Dendritic cell treated with granulocyte-macrophage colony-stimulating factor and Interleukin-4, amounts not matched to agents 40 ng/mL and 50 ng/mL, for 4 days (primary cell): ENCODE measurements around the gene NUBPL.

Source experiments
- H3K27ac Mint-ChIP-seq: one replicate; pipeline ENCODE4 v1.8.0; 2022; ENCODE audit warnings: mild to moderate bottlenecking, mixed read lengths
- H3K27me3 Mint-ChIP-seq: one replicate; pipeline ENCODE4 v1.8.0; 2022; ENCODE audit warnings: mild to moderate bottlenecking, mixed read lengths
- H3K36me3 Mint-ChIP-seq: one replicate; pipeline ENCODE4 v1.8.0; 2022; ENCODE audit warnings: low read depth, mixed read lengths
- H3K4me1 Mint-ChIP-seq: one replicate; pipeline ENCODE4 v1.8.0; 2022; ENCODE audit warnings: low read depth, mixed read lengths
- H3K4me3 Mint-ChIP-seq: one replicate; pipeline ENCODE4 v1.8.0; 2022; ENCODE audit warnings: mild to moderate bottlenecking, moderate library complexity, mixed read lengths
- H3K9me3 Mint-ChIP-seq: one replicate; pipeline ENCODE4 v1.8.0; 2022; ENCODE audit warnings: mixed read lengths
- intact Hi-C: fragments of 100-400 bp; cut with micrococcal nuclease; formaldehyde crosslinking; loops from one replicate; pipeline ENCODE4 v1.15.0; 2022

NUBPL gene, protein sequence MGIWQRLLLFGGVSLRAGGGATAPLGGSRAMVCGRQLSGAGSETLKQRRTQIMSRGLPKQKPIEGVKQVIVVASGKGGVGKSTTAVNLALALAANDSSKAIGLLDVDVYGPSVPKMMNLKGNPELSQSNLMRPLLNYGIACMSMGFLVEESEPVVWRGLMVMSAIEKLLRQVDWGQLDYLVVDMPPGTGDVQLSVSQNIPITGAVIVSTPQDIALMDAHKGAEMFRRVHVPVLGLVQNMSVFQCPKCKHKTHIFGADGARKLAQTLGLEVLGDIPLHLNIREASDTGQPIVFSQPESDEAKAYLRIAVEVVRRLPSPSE

DNA sequence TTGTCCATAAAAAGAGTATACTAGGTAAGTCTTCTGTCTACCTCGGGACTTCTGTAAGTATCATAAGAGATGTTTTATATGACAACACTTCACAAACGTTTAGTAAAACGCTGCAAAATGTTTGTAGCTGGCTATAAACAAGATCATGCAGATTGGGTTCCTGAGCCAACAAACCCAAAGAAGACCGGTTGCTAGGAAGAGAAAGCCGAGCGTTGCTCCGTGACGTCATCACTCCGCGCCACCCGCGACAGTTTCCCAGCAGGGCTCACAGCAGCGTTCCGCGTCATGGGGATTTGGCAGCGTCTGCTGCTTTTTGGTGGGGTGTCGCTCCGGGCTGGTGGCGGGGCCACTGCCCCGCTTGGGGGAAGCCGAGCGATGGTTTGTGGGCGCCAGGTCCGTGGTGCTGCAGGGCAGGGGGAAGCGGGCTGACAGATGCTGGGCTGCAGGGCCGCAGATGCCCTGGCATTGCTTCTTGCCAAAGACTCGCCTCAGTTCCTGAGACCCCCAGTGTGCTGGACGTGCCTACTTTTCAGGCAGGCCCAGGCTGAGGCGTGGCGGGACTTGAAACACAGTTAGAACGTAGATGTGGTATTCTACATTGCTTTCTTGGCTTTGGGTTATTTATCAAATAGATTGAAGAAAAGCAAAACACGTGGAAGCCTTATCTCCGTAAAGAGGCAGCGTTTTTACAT is at the start of gene NUBPL:
Gene NUBPL (plus strand): TSS at position 250 of the 692 bp plus-strand sequence. CDS start 36 bp downstream, at position 286.
- Mint-ChIP-seq H3K4me1 (peaks cover 17% of the 10 kb centered on the region), H3K4me3 (peak within 1 kb of the TSS; percentile 97), H3K27ac (peak within 1 kb of the TSS; percentile 94), H3K27me3 (peaks cover 6% of the 10 kb centered on the region), H3K9me3 (no peaks in the 10 kb centered on the region), H3K36me3 (peaks cover 7% of the 10 kb centered on the region)
- intact Hi-C loops: loop anchor here (5.0 kb wide), 2 partner anchors 74 to 516 kb away; partner anchors contain the start of genes ARHGAP5 and GPR33

DNA sequence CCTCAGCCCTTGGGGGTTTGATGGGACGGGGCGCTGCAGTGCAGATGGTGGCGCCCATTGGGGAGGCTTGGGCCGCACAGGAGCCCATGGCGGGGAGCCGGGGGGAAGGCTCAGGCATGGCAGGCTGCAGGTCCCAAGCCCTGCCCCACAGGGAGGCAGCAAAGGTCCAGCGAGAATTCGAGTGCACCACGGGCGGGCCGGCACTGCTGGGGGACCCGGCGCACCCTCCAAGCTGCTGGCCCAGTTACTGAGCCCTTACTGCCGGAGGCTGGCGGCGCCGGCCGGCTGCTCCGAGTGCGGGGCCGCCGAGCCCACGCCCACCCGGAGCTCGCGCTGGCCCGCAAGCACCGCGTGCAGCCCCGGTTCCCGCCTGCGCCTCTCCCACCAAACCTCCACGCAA is 34.1 kb upstream of the NUBPL start:
- no peaks in the 10 kb centered on the region for H3K36me3 Mint-ChIP-seq
- no peak overlapping the region for H3K27ac Mint-ChIP-seq
- intact Hi-C loops: no loop called here
- H3K27me3 Mint-ChIP-seq: no peaks in the 10 kb centered on the region
- no peaks in the 10 kb centered on the region for H3K9me3 Mint-ChIP-seq
- no peaks in the 10 kb centered on the region for H3K4me1 Mint-ChIP-seq
- no peak overlapping the region for H3K4me3 Mint-ChIP-seq

DNA sequence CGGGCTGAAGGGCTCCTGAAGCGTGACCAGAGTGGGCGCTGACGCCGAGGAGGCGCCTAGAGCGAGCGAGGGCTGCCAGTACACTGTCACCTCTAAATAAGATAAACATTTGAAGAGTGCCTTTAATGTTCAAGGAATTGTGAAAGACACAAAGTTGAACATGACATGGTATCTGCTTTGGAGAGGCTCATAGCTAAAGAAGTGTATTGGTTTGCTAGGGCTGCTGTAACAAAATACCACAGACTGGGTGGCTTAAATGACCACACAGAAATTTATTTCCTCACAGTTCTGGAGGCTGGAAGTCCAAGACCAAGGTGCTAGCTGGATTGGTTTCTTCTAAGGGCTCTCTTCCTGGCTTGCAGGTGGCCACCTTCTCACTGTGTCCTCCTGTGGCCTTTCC is 33.7 kb upstream of the NUBPL start:
- no peaks in the 10 kb centered on the region for H3K9me3 Mint-ChIP-seq
- H3K36me3 Mint-ChIP-seq: no peaks in the 10 kb centered on the region
- no peak overlapping the region for H3K27ac Mint-ChIP-seq
- no peak overlapping the region for H3K4me3 Mint-ChIP-seq
- no peaks in the 10 kb centered on the region for H3K27me3 Mint-ChIP-seq
- intact Hi-C loops: no loop called here
- H3K4me1 Mint-ChIP-seq: no peaks in the 10 kb centered on the region

DNA sequence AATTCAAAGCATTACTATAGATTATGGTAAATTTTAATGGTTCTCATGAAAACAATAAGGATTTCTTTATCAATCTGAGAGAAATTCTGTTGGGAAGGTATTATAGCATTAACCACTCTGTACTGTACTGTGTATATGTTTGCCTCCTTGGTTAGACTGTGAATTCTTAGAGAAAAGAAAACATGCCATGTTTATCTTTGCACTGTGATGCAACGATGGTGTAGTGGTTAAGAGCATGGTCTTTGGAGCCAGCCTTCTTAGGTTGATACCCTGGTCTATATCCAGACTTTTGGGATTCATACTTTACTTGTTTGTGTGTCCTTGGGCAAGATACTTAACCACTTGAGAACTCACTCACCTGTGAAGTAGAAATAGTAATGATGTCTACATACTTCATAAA is 32.2 kb upstream of the NUBPL start:
- intact Hi-C loops: no loop called here
- Mint-ChIP-seq H3K9me3 (no peaks in the 10 kb centered on the region), H3K27me3 (no peaks in the 10 kb centered on the region), H3K36me3 (no peaks in the 10 kb centered on the region), H3K4me1 (no peaks in the 10 kb centered on the region), H3K4me3 (no peak overlapping the region), H3K27ac (no peak overlapping the region)

DNA sequence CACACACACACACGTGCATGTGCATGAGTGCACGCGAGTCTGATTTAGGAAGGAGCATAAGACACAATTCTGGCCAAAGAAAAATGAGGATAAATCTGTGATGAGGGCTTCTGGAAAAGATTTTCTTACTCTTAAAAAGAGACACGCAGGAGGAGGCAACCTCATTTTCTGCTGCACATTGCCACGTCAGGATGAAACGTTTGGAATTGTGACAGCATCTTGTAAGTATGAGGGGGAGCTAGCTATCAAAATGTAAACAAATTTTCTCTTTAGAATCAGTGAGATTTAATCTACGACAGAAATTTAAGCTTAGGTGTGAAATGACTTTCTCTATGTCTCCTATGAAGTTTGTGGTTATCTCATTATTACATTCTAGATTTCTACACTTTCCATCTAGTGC is 31.1 kb upstream of the NUBPL start:
- intact Hi-C loops: no loop called here

DNA sequence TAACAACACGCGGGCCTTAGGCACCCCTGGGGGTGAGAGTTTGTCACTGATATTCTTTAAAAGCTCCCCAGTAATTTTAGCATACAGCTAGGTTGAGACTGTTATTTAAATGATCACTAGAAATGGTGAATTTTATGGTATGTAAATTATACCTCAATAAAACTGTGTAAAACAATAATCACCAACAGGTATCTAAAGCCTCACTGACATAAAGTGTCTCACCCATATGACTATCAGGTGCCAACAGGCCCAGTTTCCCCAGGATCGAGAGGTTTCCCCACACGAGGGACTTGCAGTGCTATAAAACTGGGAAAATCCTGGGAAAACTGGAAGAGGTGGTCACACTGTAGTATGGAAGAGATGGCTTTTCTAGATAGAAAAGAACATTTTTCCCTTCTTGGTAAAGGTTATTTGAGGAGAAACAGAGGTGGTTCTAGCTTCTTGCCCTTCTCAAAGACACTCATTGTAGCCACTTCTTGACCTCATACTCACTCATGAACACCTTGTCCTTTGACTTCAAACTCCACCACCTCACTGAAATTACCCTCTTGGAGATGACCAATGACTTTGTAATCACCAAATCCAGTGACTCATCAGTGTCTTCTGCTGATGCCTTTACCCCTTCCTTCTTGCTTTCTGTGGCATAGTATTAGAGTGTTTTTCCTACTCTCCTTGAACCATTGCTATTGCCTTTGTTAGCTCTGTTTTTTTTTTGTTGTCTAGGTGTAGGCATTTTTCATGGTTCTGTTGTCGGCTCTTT is 24.8 kb upstream of the NUBPL start:
- no peaks in the 10 kb centered on the region for H3K9me3 Mint-ChIP-seq
- intact Hi-C loops: no loop called here
- no peak overlapping the region for H3K27ac Mint-ChIP-seq
- H3K27me3 Mint-ChIP-seq: peaks cover 3% of the 10 kb centered on the region
- H3K4me3 Mint-ChIP-seq: no peak overlapping the region
- no peaks in the 10 kb centered on the region for H3K36me3 Mint-ChIP-seq
- H3K4me1 Mint-ChIP-seq: no peaks in the 10 kb centered on the region

More for the DNA sequence above, 31.1 kb upstream of the NUBPL start:
- Mint-ChIP-seq H3K27ac (no peak overlapping the region), H3K4me3 (no peak overlapping the region), H3K36me3 (no peaks in the 10 kb centered on the region), H3K9me3 (no peaks in the 10 kb centered on the region), H3K4me1 (no peaks in the 10 kb centered on the region), H3K27me3 (peaks cover 1% of the 10 kb centered on the region)

DNA sequence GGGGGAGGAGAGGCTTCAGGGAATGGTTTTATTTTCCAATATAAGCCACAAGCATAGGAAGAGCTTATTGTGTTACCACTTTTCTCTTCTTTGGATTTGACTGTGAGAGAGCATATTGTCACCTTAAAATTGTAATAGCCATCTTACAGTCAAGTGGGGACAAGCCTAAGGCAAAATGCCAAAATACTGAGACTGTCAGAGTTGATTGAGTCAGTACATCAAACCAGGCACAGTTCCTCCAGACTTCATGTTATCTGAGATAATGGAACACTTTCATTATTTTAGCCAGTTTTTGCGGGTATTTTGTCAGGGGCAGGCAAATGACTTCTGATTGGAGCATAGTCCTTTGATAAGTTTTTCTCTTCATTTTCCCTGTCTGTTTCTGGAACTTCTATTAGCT is 19.5 kb upstream of the NUBPL start:
- Mint-ChIP-seq H3K9me3 (no peaks in the 10 kb centered on the region), H3K4me1 (no peaks in the 10 kb centered on the region), H3K36me3 (no peaks in the 10 kb centered on the region), H3K27me3 (peaks cover 3% of the 10 kb centered on the region), H3K27ac (no peak overlapping the region), H3K4me3 (no peak overlapping the region)
- intact Hi-C loops: no loop called here

DNA sequence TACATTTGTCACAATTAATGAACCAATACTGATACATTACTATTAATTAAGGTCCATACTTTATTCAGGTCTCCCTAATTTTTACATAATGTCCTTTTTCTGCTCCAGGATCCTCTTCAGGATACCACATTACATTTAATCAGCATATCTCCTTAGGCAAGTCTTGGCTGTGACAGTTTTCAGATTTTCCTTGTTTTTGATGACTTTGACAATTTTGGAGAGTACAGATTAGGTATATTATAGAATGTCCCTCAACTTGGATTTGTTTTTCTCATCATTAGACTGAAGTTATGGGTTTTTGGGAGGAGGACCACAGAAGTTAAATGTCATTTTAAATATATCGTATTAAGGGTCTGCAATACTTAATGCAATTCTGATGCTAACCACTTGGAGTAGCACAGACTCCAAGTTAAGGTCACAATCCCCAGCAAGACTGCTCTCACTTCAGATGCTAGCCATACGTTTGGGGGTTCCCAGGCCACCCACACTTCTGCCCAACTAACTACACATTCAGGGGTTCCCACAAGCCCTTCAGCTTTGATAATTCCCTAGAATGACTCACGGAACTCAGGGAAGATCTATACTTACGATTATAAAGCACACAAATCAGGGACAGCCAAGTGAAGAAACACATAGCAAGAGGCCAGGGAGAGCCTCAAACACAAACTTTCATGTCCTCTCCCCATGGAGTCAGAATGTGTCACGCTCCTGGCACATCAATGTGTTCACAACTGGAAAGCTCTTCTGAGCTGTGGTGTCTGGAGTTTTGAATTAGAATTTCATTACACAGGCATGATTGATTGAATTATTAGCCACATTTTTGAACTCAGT is 17.0 kb upstream of the NUBPL start:
- H3K9me3 Mint-ChIP-seq: peaks cover 3% of the 10 kb centered on the region
- intact Hi-C loops: no loop called here
- H3K36me3 Mint-ChIP-seq: no peaks in the 10 kb centered on the region
- H3K4me3 Mint-ChIP-seq: no peak overlapping the region
- no peak overlapping the region for H3K27ac Mint-ChIP-seq
- peaks cover 7% of the 10 kb centered on the region for H3K27me3 Mint-ChIP-seq
- no peaks in the 10 kb centered on the region for H3K4me1 Mint-ChIP-seq

DNA sequence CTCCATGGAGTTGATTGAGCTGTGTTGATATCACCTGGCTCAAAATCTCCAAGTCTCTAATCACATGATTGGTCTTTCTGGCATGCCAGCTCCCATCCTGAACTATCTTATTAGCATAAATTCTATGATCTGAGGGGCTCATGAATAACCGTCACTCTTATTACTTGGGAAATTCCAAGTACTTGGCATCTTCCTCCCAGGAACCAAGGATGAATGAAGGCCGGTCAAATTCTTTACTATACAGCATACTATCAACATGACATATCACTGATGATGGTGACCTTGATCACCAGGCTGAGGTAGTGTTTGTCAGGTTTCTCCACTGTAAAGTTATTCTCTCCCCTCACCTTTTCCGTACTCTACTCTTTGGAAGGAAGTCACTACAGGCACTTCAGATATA is 16.4 kb upstream of the NUBPL start:
- H3K27ac Mint-ChIP-seq: no peak overlapping the region
- intact Hi-C loops: no loop called here
- no peaks in the 10 kb centered on the region for H3K36me3 Mint-ChIP-seq
- H3K27me3 Mint-ChIP-seq: peaks cover 7% of the 10 kb centered on the region
- H3K4me3 Mint-ChIP-seq: no peak overlapping the region
- no peaks in the 10 kb centered on the region for H3K4me1 Mint-ChIP-seq
- peaks cover 10% of the 10 kb centered on the region for H3K9me3 Mint-ChIP-seq

DNA sequence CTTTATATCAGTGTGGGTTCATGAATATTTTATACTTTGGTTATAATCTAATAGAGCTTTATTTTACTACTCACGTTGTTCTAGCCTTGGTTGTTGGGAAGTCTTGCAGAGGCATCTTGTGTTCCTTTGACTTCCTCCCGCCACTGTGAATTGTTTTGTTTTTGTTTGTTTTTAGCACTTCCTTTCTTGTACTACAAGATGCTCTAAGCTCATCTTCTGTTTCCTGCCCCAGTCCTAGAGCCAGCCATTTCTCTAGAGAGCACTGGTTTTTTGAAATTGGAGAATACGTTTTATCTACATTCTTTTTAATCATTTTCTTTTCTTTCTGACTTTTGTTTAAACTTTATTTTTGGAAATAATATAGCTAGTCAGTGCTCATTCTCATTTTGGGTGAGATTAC is 15.9 kb upstream of the NUBPL start:
- Mint-ChIP-seq H3K27me3 (peaks cover 7% of the 10 kb centered on the region), H3K4me1 (no peaks in the 10 kb centered on the region), H3K27ac (no peak overlapping the region), H3K9me3 (peaks cover 14% of the 10 kb centered on the region), H3K36me3 (no peaks in the 10 kb centered on the region), H3K4me3 (no peak overlapping the region)
- intact Hi-C loops: no loop called here

DNA sequence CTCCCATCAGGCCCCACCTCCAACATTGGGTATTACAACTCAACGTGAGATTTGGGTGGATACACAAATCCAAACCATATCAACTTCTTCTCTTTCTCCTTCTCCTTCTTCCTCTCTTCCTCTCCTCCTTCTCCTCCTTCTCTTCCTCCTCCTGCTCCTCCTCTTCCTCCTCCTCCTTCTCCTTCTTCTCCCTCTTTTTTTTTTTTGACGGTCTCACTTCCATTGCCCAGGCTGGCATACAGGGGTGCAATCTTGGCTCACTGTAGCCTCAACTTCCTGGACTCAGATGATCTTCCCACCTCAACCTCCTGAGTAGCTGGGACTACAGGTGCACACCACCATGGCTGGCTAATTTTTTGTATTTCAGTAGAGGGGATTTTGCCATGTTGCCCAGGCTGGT is 11.4 kb upstream of the NUBPL start:
- no peak overlapping the region for H3K27ac Mint-ChIP-seq
- no peak overlapping the region for H3K4me3 Mint-ChIP-seq
- H3K36me3 Mint-ChIP-seq: no peaks in the 10 kb centered on the region
- intact Hi-C loops: no loop called here
- H3K27me3 Mint-ChIP-seq: peaks cover 15% of the 10 kb centered on the region
- no peaks in the 10 kb centered on the region for H3K4me1 Mint-ChIP-seq
- H3K9me3 Mint-ChIP-seq: peaks cover 14% of the 10 kb centered on the region

DNA sequence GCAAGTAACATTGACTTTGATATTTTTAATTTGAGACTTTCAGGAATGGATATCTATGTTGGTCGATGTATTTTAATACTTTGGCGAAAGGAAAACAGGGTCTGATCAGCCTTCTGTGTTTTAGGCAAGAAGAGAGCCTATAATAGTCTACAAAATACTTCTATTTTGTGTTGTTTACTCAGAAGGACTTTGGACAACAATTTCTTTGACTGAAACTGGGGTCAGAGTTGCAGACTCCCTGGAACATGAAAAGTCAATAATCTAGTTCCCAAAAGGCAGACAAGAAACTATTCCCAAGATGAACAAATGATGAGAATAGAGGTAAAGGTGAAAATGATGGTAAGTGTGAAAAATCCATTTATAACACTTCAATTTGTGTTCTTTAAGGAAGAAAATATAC is 10.6 kb upstream of the NUBPL start:
- Mint-ChIP-seq H3K4me1 (no peaks in the 10 kb centered on the region), H3K27ac (no peak overlapping the region), H3K36me3 (no peaks in the 10 kb centered on the region), H3K9me3 (peaks cover 14% of the 10 kb centered on the region), H3K4me3 (no peak overlapping the region), H3K27me3 (peaks cover 13% of the 10 kb centered on the region)
- intact Hi-C loops: no loop called here

DNA sequence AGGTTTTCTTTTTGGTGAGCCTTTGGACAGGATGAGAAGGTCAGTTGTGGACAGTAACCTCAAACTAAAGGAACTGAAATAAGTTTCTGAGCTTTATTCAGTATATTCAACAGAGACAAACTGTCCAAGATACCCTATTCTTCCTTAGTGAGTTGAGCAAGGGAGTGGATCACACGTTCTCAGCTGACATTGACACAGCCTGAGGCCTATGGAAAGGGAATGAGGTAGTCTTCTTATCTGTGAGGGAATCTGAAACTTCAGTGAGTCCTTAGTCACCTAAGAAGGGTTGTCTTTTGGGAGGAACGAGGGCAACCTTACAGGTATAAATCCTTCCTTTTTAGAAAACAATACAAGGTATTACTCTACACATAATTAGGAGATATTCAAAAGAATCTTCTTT is 5.0 kb upstream of the NUBPL start:
- Mint-ChIP-seq H3K4me3 (no peak overlapping the region), H3K27ac (no peak overlapping the region), H3K36me3 (peaks cover 2% of the 10 kb centered on the region), H3K27me3 (peaks cover 17% of the 10 kb centered on the region), H3K4me1 (peaks cover 12% of the 10 kb centered on the region), H3K9me3 (no peaks in the 10 kb centered on the region)
- intact Hi-C loops: no loop called here
